Nephron (organoid): ENCODE measurements around the gene STPG4.
"Not testable (repeated sequence)": the region's sequence is repeated elsewhere in the genome, so short reads cannot be mapped to it uniquely, and the experiment has no call there.

Experiments used
- H3K27ac Mint-ChIP-seq, 3 experiments: 2 replicates each; pipeline ENCODE4 v1.8.0; 2020; ENCODE audit warnings: mixed read lengths in 3 of 3, mild to moderate bottlenecking in 2 of 3, moderate library complexity in 1 of 3
- H3K27me3 Mint-ChIP-seq: 2 replicates; pipeline ENCODE4 v1.8.0; 2021; ENCODE audit warnings: low read depth, mild to moderate bottlenecking, moderate library complexity, mixed read lengths
- H3K36me3 Mint-ChIP-seq: 2 replicates; pipeline ENCODE4 v1.8.0; 2020; ENCODE audit warnings: low read depth, mixed read lengths
- H3K4me1 Mint-ChIP-seq: 2 replicates; pipeline ENCODE4 v1.8.0; 2020; ENCODE audit warnings: mixed read lengths
- H3K4me3 Mint-ChIP-seq, 3 experiments: 2 replicates each; pipeline ENCODE4 v1.8.0; 2020; ENCODE audit warnings: mild to moderate bottlenecking in 3 of 3, mixed read lengths in 3 of 3, moderate library complexity in 2 of 3
- H3K9me3 Mint-ChIP-seq: 2 replicates; pipeline ENCODE4 v1.8.0; 2020; ENCODE audit warnings: mixed read lengths
- TF ChIP-seq, protein P1 (sequence below), 3 experiments: fragments of 200-600 bp; sonication (generic); IDR thresholded peaks; one replicate each; pipeline ENCODE4 v1.5.0; 2021; ENCODE audit warnings: antibody characterized with exemption in 3 of 3; ENCODE audit not compliant: unreplicated experiment in 3 of 3

STPG4 gene

DNA sequence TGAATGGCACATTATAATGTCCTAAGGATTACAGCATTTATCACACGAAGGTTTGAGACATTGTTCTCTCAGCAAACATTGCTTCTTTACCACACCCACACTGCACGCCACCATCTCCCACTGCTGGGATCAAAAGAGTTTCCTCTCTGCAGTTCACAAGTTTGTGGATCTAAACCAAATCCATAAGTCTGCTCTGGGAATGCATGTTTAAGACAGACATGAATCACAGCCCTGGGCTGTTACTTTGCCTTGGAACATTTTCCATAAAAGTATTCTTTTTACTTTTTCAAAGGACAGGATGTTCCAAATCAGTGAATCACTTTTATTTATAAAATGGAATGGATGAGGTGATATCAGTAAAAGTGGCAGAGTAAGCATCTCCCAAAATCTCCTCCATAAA lies 36.1 kb downstream of the STPG4 start:
- H3K9me3 Mint-ChIP-seq = no peaks in the 10 kb centered on the region
- H3K4me3 Mint-ChIP-seq = no peak overlapping the region
- H3K27ac Mint-ChIP-seq = peak overlapping the region; percentile 10 to 58 (median 57)
- H3K27me3 Mint-ChIP-seq = no peaks in the 10 kb centered on the region
- TF ChIP-seq, protein P1, sequence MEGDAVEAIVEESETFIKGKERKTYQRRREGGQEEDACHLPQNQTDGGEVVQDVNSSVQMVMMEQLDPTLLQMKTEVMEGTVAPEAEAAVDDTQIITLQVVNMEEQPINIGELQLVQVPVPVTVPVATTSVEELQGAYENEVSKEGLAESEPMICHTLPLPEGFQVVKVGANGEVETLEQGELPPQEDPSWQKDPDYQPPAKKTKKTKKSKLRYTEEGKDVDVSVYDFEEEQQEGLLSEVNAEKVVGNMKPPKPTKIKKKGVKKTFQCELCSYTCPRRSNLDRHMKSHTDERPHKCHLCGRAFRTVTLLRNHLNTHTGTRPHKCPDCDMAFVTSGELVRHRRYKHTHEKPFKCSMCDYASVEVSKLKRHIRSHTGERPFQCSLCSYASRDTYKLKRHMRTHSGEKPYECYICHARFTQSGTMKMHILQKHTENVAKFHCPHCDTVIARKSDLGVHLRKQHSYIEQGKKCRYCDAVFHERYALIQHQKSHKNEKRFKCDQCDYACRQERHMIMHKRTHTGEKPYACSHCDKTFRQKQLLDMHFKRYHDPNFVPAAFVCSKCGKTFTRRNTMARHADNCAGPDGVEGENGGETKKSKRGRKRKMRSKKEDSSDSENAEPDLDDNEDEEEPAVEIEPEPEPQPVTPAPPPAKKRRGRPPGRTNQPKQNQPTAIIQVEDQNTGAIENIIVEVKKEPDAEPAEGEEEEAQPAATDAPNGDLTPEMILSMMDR (IDR thresholded peaks at IDR 0.05; ENCODE audit: unreplicated experiment in 3 of 3) = no peak
- H3K36me3 Mint-ChIP-seq = no peaks in the 10 kb centered on the region
- H3K4me1 Mint-ChIP-seq = peaks cover 24% of the 10 kb centered on the region

- peak overlapping the region; percentile 10 to 58 (median 57) for H3K27ac Mint-ChIP-seq
- H3K4me1 Mint-ChIP-seq = peaks cover 24% of the 10 kb centered on the region
- no peak overlapping the region for H3K4me3 Mint-ChIP-seq
- no peaks in the 10 kb centered on the region for H3K36me3 Mint-ChIP-seq
- no peaks in the 10 kb centered on the region for H3K27me3 Mint-ChIP-seq
- TF ChIP-seq, protein P1 (IDR thresholded peaks at IDR 0.05; ENCODE audit: unreplicated experiment in 3 of 3) = no peak
- H3K9me3 Mint-ChIP-seq = no peaks in the 10 kb centered on the region
Observed at GRCh38 chr2:47118581-47118980, 36.5 kb downstream of the STPG4 start.

- H3K4me3 Mint-ChIP-seq = no peak overlapping the region
- no peak overlapping the region for H3K27ac Mint-ChIP-seq
- H3K27me3 Mint-ChIP-seq = no peaks in the 10 kb centered on the region
Observed at GRCh38 chr2:47112665-47113435, 42.3 kb downstream of the STPG4 start.

DNA sequence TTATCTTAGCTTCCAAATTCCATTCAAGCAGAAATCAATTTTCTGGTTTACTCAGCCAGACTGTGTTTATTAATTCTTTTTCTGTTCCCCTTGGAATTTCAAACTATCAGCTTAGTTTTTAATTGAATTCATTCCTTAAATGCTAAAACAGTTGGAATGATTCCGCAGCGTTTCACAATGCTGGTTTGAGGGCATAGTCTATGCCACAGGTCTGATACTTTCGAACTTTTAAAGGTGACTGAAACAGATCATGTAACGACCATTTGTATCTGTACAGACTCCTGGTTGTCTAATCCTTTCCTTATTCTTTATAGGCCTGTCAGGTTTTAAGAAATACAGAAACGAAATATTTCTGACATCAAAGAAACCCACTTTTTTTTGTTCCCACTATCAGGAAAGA lies 45.4 kb downstream of the STPG4 start:
- TF ChIP-seq, protein P1 (IDR thresholded peaks at IDR 0.05; ENCODE audit: unreplicated experiment in 3 of 3) = no peak
- Mint-ChIP-seq H3K36me3 (no peaks in the 10 kb centered on the region), H3K9me3 (no peaks in the 10 kb centered on the region)

More at GRCh38 chr2:47112665-47113435, 42.3 kb downstream of the STPG4 start:
- TF ChIP-seq, protein P1 (IDR thresholded peaks at IDR 0.05; ENCODE audit: unreplicated experiment in 3 of 3) = no peak
- no peaks in the 10 kb centered on the region for H3K36me3 Mint-ChIP-seq
- peaks cover 4% of the 10 kb centered on the region for H3K4me1 Mint-ChIP-seq
- no peaks in the 10 kb centered on the region for H3K9me3 Mint-ChIP-seq

GRCh38 chr2:47109007-47109375 lies 46.1 kb downstream of the STPG4 start:
- TF ChIP-seq, protein P1 (IDR thresholded peaks at IDR 0.05; ENCODE audit: unreplicated experiment in 3 of 3) = no peak
- H3K4me1 Mint-ChIP-seq = peaks cover 4% of the 10 kb centered on the region
- no peak overlapping the region for H3K27ac Mint-ChIP-seq

More for the DNA sequence above, 45.4 kb downstream of the STPG4 start:
- Mint-ChIP-seq H3K27me3 (no peaks in the 10 kb centered on the region), H3K4me1 (peaks cover 4% of the 10 kb centered on the region), H3K27ac (no peak overlapping the region), H3K4me3 (no peak overlapping the region)

DNA sequence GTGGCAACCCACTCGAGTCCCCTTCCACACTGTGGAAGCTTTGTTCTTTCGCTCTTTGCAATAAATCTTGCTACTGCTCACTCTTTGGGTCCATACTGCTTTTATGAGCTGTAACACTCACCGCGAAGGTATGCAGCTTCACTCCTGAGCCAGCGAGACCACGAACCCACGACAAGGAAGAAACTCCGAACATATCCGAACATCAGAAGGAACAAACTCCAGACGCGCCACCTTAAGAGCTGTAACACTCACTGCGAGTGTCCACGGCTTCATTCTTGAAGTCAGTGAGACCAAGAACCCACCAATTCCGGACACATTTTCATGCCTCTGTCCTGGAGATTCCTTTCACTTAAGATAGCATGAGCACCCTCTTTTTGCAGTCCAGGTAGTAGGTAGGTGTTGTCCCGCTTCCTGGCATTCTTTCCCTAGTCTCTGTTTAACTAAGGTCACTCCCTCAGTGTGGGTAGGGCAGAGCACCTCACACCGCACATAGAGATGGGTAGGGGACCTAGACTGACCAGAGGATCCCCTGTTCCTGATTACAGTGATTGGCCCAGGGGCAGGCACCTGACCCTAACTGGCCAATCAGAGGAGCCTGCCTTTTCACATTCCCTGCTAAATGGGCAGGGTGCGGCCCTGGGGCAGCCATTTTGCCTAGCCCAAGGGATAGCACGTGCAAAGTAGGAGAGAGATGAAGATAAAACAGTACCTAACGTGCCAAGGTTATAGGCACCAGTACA lies 46.7 kb downstream of the STPG4 start:
- H3K27me3 Mint-ChIP-seq, H3K36me3 Mint-ChIP-seq, H3K27ac Mint-ChIP-seq, H3K4me1 Mint-ChIP-seq, H3K9me3 Mint-ChIP-seq, H3K4me3 Mint-ChIP-seq: not testable (repeated sequence)

More at GRCh38 chr2:47109007-47109375, 46.1 kb downstream of the STPG4 start:
- Mint-ChIP-seq H3K27me3 (no peaks in the 10 kb centered on the region), H3K9me3 (no peaks in the 10 kb centered on the region), H3K36me3 (no peaks in the 10 kb centered on the region), H3K4me3 (no peak overlapping the region)

DNA sequence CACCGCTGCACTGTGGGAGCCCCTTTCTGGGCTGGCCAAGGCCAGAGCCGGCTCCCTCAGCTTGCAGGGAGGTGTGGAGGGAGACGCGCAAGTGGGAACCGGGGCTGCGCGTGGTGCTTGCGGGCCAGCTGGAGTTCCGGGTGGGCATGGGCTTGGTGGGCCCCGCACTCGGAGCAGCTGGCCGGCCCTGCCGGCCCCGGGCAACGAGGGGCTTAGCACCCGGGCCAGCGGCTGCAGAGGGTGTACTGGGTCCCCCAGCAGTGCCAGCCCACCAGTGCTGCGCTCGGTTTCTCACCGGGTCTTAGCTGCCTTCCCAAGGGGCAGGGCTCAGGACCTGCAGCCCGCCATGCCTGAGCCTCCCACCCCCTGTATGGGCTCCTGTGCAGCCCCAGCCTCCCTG lies 47.9 kb downstream of the STPG4 start:
- H3K4me3 Mint-ChIP-seq, H3K9me3 Mint-ChIP-seq, H3K36me3 Mint-ChIP-seq, H3K27ac Mint-ChIP-seq, H3K4me1 Mint-ChIP-seq, H3K27me3 Mint-ChIP-seq: not testable (repeated sequence)

- not testable (repeated sequence) for H3K9me3 Mint-ChIP-seq, H3K36me3 Mint-ChIP-seq, H3K4me3 Mint-ChIP-seq, H3K27me3 Mint-ChIP-seq, H3K4me1 Mint-ChIP-seq
- peak overlapping the region in 1 of 3 experiments; percentile 72 for H3K27ac Mint-ChIP-seq
Observed at GRCh38 chr2:47106231-47106630, 48.9 kb downstream of the STPG4 start.

- H3K27me3 Mint-ChIP-seq, H3K27ac Mint-ChIP-seq, H3K36me3 Mint-ChIP-seq, H3K4me3 Mint-ChIP-seq, H3K9me3 Mint-ChIP-seq: not testable (repeated sequence)
- peaks cover 21% of the 10 kb centered on the region for H3K4me1 Mint-ChIP-seq
Observed at GRCh38 chr2:47099712-47100111, 55.4 kb downstream of the STPG4 start.
